K562 (cell line): ENCODE measurements around the gene TMEM138. TPM values are rescaled to one million over a fixed set of nuclear protein-coding genes. Genes with fewer than 3 reads are reported as not detected.

Source experiments
- ATAC-seq: fragments of 200-7000 bp; cut with Tn5 transposase; 3 replicates; pipeline ENCODE4 v1.9.1; 2020; ENCODE audit warnings: moderate library complexity
- BruUV-seq: library from RNA; stranded (reverse); fragments of 400-500 nt; replicated peaks from 2 replicates; lab custom pipeline; 2021; lab: Mats Ljungman, UMichigan
- CTCF ChIA-PET: fragments of 300-600 bp; formaldehyde crosslinking; extraction: SDS; loops from one replicate; lab custom pipeline; 2021; ENCODE audit warnings: low intra/inter-chr PET ratio; lab: Yijun Ruan, JAX
- POLR2A ChIA-PET: fragments of 300-600, 350-650 bp; sonication (Branson Sonifier 250); formaldehyde crosslinking; extraction: SDS; loops from one replicate; lab custom pipeline; 2021; ENCODE audit warnings: antibody characterized with exemption, inconsistent platforms; lab: Yijun Ruan, JAX
- DNase-seq, 4 experiments: peaks; one replicate each; pipeline versions ENCODE4 v3.0.0 to v3.0.0-alpha.2; 2011 to 2018; ENCODE audit warnings: low spot score in 3 of 4, mixed read lengths in 3 of 4; ENCODE audit errors: extremely low read depth in 1 of 4
- FAIRE-seq: peaks from 2 replicates; lab custom pipeline; 2011; peaks lifted over from hg19 to GRCh38; lab: Jason Lieb, UNC
- H2AFZ ChIP-seq: 2 replicates; pipeline ENCODE4 v1.6.0; 2011; ENCODE audit warnings: low read depth, low read length, control low read depth, inconsistent platforms
- H3K27ac ChIP-seq: fragments of 200-600 bp; 3 replicates; pipeline ENCODE4 v1.8.0; 2011; ENCODE audit warnings: low read depth, mild to moderate bottlenecking, control low read depth, inconsistent platforms, low read length, moderate library complexity, mixed read lengths; ENCODE audit errors: extremely low read depth
- H3K27me3 ChIP-seq, 2 experiments: fragments of 300-600 bp in 1 of 2; 2 replicates in 1 of 2; 3 replicates in 1 of 2; pipeline versions ENCODE4 v1.6.0 to v1.8.0; 2011; ENCODE audit warnings: inconsistent platforms in 2 of 2, low read length in 2 of 2, mild to moderate bottlenecking in 1 of 2, mixed read lengths in 1 of 2, moderate library complexity in 1 of 2; ENCODE audit not compliant: control insufficient read depth in 2 of 2, insufficient read depth in 2 of 2
- H3K36me3 ChIP-seq: fragments of 300-600 bp; 3 replicates; pipeline ENCODE4 v1.8.0; 2011; ENCODE audit warnings: mild to moderate bottlenecking, low read length, inconsistent platforms; ENCODE audit not compliant: control insufficient read depth, insufficient read depth
- H3K4me1 ChIP-seq, 2 experiments: fragments of 200-600 bp in 1 of 2; replicated peaks in 1 of 2; 2 replicates in 1 of 2; 3 replicates in 1 of 2; pipeline versions ENCODE4 v1.5.1 to v1.8.0; 2011; ENCODE audit warnings: inconsistent platforms in 2 of 2, low read length in 2 of 2, mild to moderate bottlenecking in 1 of 2, mixed read lengths in 1 of 2, moderate library complexity in 1 of 2; ENCODE audit not compliant: control insufficient read depth in 2 of 2, insufficient read depth in 2 of 2
- H3K4me2 ChIP-seq: 2 replicates; pipeline ENCODE4 v1.6.1; 2011; ENCODE audit warnings: low read length, control low read depth, inconsistent platforms, mixed read lengths; ENCODE audit not compliant: insufficient read depth
- H3K4me3 ChIP-seq: fragments of 200-600 bp; sonication (generic), shearing (Covaris generic); 2 replicates; pipeline ENCODE4 v1.5.1; 2016; ENCODE audit warnings: control low read depth, inconsistent platforms
- H3K79me2 ChIP-seq: fragments of 200-600 bp; 3 replicates; pipeline ENCODE4 v1.8.0; 2011; ENCODE audit warnings: low read length, inconsistent platforms; ENCODE audit not compliant: control insufficient read depth, insufficient read depth
- H3K9ac ChIP-seq, 2 experiments: 2 replicates each; pipeline versions ENCODE4 v1.6.0 to v1.6.1; 2011; ENCODE audit warnings: low read depth in 2 of 2, low read length in 2 of 2, control low read depth in 1 of 2, inconsistent platforms in 1 of 2, mild to moderate bottlenecking in 1 of 2, mixed read lengths in 1 of 2; ENCODE audit not compliant: insufficient read depth in 1 of 2
- H3K9me1 ChIP-seq: one replicate; pipeline ENCODE4 v1.6.0; 2011; ENCODE audit warnings: inconsistent platforms, mild to moderate bottlenecking, low read length, moderate library complexity; ENCODE audit not compliant: control insufficient read depth, insufficient read depth
- H3K9me3 ChIP-seq: replicated peaks from 2 replicates; pipeline ENCODE4 v1.5.1; 2011; ENCODE audit warnings: low read depth, low read length, inconsistent platforms; ENCODE audit not compliant: control insufficient read depth, insufficient read depth
- H4K20me1 ChIP-seq: replicated peaks from 2 replicates; pipeline ENCODE4 v1.6.1; 2011; ENCODE audit warnings: low read length, inconsistent platforms, mixed read lengths; ENCODE audit not compliant: control insufficient read depth, insufficient read depth
- ARID1B ChIP-seq: fragments of 450-650 bp; IDR thresholded peaks from 2 replicates; pipeline ENCODE4 v1.6.1; 2016; ENCODE audit warnings: antibody characterized with exemption, mild to moderate bottlenecking, inconsistent platforms
- CREB3L1 ChIP-seq: fragments of 450-650 bp; IDR thresholded peaks from 2 replicates; pipeline ENCODE4 v1.6.1; 2014; ENCODE audit warnings: low read depth, mild to moderate bottlenecking, moderate library complexity, borderline replicate concordance
- FOXA1 ChIP-seq: fragments of 450-650 bp; IDR thresholded peaks from 2 replicates; pipeline ENCODE4 v1.6.1; 2016; ENCODE audit warnings: mild to moderate bottlenecking, borderline replicate concordance
- IFI16 ChIP-seq: fragments of 250-450 bp; sonication (Bioruptor Pico); IDR thresholded peaks from 2 replicates; pipeline ENCODE4 v2.1.2; 2022; ENCODE audit warnings: mild to moderate bottlenecking, inconsistent platforms
- MCM5 ChIP-seq: fragments of 450-650 bp; IDR thresholded peaks from 2 replicates; pipeline ENCODE4 v1.6.1; 2016; ENCODE audit warnings: low read depth
- MEF2A ChIP-seq: IDR thresholded peaks from 2 replicates; pipeline ENCODE4 v1.6.1; 2011; ENCODE audit warnings: low read depth, mild to moderate bottlenecking, low read length, moderate library complexity; ENCODE audit not compliant: control insufficient read depth
- MTA3 ChIP-seq: fragments of 450-650 bp; formaldehyde crosslinking; IDR thresholded peaks from 2 replicates; pipeline ENCODE4 v1.6.1; 2017; ENCODE audit warnings: mild to moderate bottlenecking, borderline replicate concordance
- NR3C1 ChIP-seq: sonication (generic); formaldehyde crosslinking; IDR thresholded peaks from 2 replicates; pipeline ENCODE4 v1.8.1; 2022; ENCODE audit warnings: missing genetic modification reagents
- POLR3A ChIP-seq: IDR thresholded peaks from 2 replicates; pipeline ENCODE4 v1.6.1; 2011; ENCODE audit warnings: borderline replicate concordance, mild to moderate bottlenecking, moderate library complexity; ENCODE audit not compliant: insufficient read length, insufficient read depth; ENCODE audit errors: extremely low read depth
- TFAM ChIP-seq: fragments of 250-450 bp; sonication (Bioruptor Pico); conservative IDR thresholded peaks from 2 replicates; pipeline ENCODE4 v1.5.0; 2021; ENCODE audit warnings: mild to moderate bottlenecking, moderate library complexity
- ZFP36 ChIP-seq: fragments of 150-350 bp; IDR thresholded peaks from 2 replicates; pipeline ENCODE4 v1.6.1; 2018; ENCODE audit warnings: low read length, low read depth; ENCODE audit not compliant: partially characterized antibody
- ZNF398 ChIP-seq: fragments of 250-450 bp; sonication (Bioruptor Pico); IDR thresholded peaks from 2 replicates; pipeline ENCODE4 v1.8.0; 2021; ENCODE audit warnings: moderate library complexity, mild to moderate bottlenecking, inconsistent platforms
- WGBS: fragments of 100-300 bp; shearing (Covaris generic); methylation state at CpG from one replicate; pipeline ENCODE4 v1.1.6; 2016; ENCODE audit warnings: low coverage, mixed read lengths; ENCODE audit not compliant: insufficient coverage; ENCODE audit errors: missing lambda C conversion rate; 5-methylcytosine and 5-hydroxymethylcytosine counted together
- in situ Hi-C: fragments of 300-500 bp; cut with MboI; formaldehyde crosslinking; loops from 4 replicates; pipeline ENCODE4 v1.15.0; 2018; ENCODE audit warnings: inconsistent platforms, mixed read lengths
- intact Hi-C: fragments of 100-400 bp; cut with micrococcal nuclease; formaldehyde crosslinking; loops from 2 replicates; pipeline ENCODE4 v1.14.2; 2022
- polyA plus RNA-seq, 8 experiments: library from polyadenylated mRNA; depleted of rRNA in 4 of 8; stranded (reverse) in 5 of 8; unstranded in 3 of 8; fragments of >200 nt; fragmentation: Nextera tagmentation in 2 of 8; fragmentation: Illumina TruSeq in 1 of 8; extraction: Ambion mirVana in 2 of 8; extraction: Trizol in 1 of 8; gene quantifications; 2 replicates each; pipeline versions ENCODE4 v1.2.1 to v1.2.3, GENCODE V29; 2011 to 2014; ENCODE audit warnings: inconsistent platforms in 1 of 8, missing spikeins in 1 of 8
- total RNA-seq, 7 experiments: library from RNA; depleted of rRNA in 6 of 7; stranded (reverse); fragments of >200 nt in 6 of 7; fragmentation: Illumina TruSeq in 2 of 7; extraction: Trizol in 2 of 7; gene quantifications; 2 replicates each; pipeline versions ENCODE4 v1.2.1 to v1.2.3, GENCODE V29; 2011 to 2021; ENCODE audit warnings: low replicate concordance in 1 of 7

TMEM138 gene
- total and polyA plus RNA-seq, 9 of the 15 experiments (the other 6 are each of a cell fraction or from before 2014, with no cell fraction given): 23.2 to 168 (median 63.1) TPM

GRCh38 chr11:61329871-61330270 lies 32.3 kb upstream of the TMEM138 start:
- POLR2A ChIA-PET: interaction anchor here (0.7 to 3.4 kb wide), 5 partner anchors 9 to 56 kb away, joined by 3 to 23 read pairs (median 4); no protein-coding TSS in a partner anchor
- Histone ChIP-seq H4K20me1 (peaks cover 7% of the 10 kb centered on the region), H3K9me1 (no peaks in the 10 kb centered on the region), H3K36me3 (peaks cover 64% of the 10 kb centered on the region), H3K27me3 (no peaks in the 10 kb centered on the region), H3K4me3 (no peak overlapping the region), H3K4me1 (peaks cover 22 to 28% of the 10 kb centered on the region in 2 experiments; a peak in 4 of 5 replicates), H3K4me2 (no peak overlapping the region), H3K9me3 (no peaks in the 10 kb centered on the region), H2AFZ (no peak overlapping the region), H3K9ac (no peak overlapping the region), H3K27ac (no peak overlapping the region), H3K79me2 (peaks cover 87% of the 10 kb centered on the region)
- intact Hi-C loops: loop anchor here (5.0 kb wide), 2 partner anchors 43 to 73 kb away; no protein-coding TSS in a partner anchor
- DNase-seq (no peak), ATAC-seq (no peak), FAIRE-seq (no peak)
- BruUV-seq: no TSS peak
- 99% methylated on average over 4 of the region's 4 CpGs for WGBS
- in situ Hi-C loops: no loop called here
- CTCF ChIA-PET: no interaction called here
- TF ChIP-seq ZNF398 (CRISPR knock-in tag) (no peak), ZFP36 (no peak), MEF2A (no peak), MCM5 (no peak), NR3C1 (no peak), FOXA1 (no peak), CREB3L1 (no peak), IFI16 (CRISPR knock-in tag) (no peak), POLR3A (no peak), ARID1B (no peak), MTA3 (no peak), TFAM (CRISPR knock-in tag) (no peak)
